LNCaP clone FGC (cell line): ENCODE results near the gene VWC2L.
A peak's percentile ranks its signal among the peaks of the same experiment; 100 is the strongest.

Experiments
- DNase-seq: peaks from one replicate; pipeline ENCODE4 v3.0.0-alpha.2; 2011; ENCODE audit warnings: low read depth
- H3K4me3 ChIP-seq: 2 replicates; pipeline ENCODE4 v1.5.1; 2011; ENCODE audit warnings: mild to moderate bottlenecking, low read depth, low read length, control low read depth
- TF ChIP-seq, protein P1 (sequence below): IDR thresholded peaks from 2 replicates; pipeline ENCODE4 v1.5.1; 2012; ENCODE audit warnings: mild to moderate bottlenecking; ENCODE audit not compliant: control insufficient read depth, insufficient read depth; ENCODE audit errors: extremely low read depth

The VWC2L gene

DNA sequence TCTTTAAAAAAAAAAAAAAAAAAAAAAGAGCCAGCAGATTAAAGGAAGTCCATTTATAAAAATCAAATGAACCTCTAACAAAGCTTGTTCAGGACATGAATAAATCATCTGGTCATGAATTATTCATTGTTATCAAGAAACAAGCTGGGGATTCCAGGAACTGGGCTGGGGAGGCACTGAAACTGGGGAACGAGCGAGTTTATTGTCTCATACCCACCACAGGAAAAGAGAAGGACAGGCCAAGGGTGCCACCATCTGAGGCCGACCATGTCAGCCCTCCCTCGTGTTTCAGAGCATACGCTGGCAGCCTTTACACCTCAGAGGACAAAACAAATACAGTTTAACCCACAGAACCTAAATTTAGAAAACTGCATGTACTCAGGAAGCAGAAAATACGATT is 164.2 kb downstream of the VWC2L start:
- DNase-seq, result no peak
- TF ChIP-seq, protein P1, sequence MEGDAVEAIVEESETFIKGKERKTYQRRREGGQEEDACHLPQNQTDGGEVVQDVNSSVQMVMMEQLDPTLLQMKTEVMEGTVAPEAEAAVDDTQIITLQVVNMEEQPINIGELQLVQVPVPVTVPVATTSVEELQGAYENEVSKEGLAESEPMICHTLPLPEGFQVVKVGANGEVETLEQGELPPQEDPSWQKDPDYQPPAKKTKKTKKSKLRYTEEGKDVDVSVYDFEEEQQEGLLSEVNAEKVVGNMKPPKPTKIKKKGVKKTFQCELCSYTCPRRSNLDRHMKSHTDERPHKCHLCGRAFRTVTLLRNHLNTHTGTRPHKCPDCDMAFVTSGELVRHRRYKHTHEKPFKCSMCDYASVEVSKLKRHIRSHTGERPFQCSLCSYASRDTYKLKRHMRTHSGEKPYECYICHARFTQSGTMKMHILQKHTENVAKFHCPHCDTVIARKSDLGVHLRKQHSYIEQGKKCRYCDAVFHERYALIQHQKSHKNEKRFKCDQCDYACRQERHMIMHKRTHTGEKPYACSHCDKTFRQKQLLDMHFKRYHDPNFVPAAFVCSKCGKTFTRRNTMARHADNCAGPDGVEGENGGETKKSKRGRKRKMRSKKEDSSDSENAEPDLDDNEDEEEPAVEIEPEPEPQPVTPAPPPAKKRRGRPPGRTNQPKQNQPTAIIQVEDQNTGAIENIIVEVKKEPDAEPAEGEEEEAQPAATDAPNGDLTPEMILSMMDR, result no peak
- no peak overlapping the region for H3K4me3 ChIP-seq

DNA sequence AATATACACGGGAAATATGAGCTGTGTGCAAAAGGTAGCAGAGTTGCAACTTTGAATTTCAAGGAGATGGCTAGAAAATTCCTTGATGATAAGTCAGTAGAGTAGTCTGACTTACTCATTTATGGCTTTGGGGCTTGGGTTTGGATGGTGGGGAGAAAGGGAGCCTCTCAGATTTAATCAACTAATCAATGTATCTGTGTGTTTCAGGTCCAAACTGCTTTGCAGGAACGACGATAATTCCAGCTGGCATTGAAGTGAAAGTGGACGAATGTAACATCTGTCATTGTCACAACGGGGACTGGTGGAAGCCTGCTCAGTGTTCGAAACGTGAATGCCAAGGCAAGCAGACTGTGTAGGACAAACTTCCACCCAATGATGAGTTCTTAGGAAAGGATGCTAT is 164.6 kb downstream of the VWC2L start:
- H3K4me3 ChIP-seq, result no peak overlapping the region
- DNase-seq, result no peak
- TF ChIP-seq, protein P1, result no peak

DNA sequence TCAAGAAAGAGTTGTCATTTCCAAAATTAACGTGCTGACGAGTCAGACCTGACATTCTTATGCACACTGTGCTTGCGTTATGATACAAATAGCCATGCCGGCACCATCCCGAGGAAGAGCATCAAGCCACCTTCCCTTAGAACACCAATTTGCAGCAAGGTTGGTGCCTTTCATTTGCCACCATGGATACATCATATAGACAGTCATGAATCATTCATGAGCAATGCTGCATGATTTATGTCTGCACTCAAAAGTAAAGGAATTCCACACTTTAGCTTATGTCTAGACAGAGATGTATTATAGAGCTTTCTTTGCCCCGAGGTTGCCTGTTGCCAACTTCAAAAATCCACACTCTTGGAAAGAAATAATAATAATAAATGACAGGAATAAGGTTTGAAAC is 166.9 kb downstream of the VWC2L start:
- TF ChIP-seq, protein P1, result no peak
- H3K4me3 ChIP-seq, result no peak overlapping the region
- no peak for DNase-seq

DNA sequence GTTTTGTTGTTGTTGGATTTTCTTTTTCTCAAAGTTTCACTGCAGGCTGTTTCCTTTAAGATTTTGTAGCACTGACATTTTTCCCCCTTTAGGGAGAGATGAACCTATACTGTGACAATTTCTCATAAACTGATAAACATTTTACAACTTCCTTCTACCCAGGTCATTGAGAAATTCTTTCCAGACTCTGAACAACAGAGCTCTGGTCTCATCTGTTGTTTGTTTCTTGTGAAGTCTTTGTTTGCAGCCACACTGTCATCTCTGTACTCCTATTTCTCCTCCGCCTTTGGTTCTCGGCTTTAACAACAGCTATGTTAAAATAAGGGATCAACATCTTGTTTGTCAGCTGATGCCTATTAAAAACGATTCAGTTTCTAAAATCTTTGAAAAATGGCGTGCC is 167.6 kb downstream of the VWC2L start:
- TF ChIP-seq, protein P1, result no peak
- no peak for DNase-seq
- H3K4me3 ChIP-seq, result no peak overlapping the region

DNA sequence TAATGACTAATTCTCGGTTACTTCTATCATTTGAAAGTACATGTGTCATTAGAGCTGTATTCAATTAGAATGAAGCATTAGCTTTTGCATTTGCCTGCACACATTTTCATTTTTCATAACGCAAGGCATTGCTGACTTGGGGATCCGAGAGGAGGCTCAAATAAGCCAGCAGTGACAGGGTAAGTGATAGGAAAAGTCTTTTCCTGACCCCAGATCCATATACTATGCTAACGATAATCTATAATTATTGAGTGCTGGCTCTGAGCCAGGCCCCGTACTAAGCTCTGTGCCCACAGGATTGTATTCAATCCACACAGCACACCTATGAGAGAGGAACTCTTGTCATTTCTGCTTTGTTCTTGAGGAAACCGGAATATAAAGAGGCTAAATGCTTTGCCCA is 168.2 kb downstream of the VWC2L start:
- H3K4me3 ChIP-seq, result no peak overlapping the region
- TF ChIP-seq, protein P1, result no peak
- DNase-seq, result no peak

DNA sequence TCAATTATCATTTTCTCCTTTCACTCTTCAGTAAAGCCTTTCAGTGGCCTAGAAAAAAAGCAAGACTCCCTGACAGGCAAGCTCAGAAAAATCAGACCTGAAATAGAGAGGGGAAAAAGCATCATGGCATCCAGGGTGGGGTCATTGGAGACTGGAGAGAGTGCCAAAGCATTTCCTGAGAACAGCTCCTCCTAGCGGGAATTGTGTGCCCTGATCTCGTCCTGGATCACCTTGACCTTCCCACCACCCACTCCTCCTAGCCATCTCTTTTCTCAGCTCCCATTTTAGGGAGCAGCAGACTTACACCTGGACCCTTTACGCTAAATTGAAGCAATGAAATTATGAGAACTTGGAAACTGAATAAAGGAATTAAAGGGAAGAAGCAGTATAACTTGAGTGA is 176.6 kb downstream of the VWC2L start:
- DNase-seq, result no peak
- no peak overlapping the region for H3K4me3 ChIP-seq
- TF ChIP-seq, protein P1, result no peak

DNA sequence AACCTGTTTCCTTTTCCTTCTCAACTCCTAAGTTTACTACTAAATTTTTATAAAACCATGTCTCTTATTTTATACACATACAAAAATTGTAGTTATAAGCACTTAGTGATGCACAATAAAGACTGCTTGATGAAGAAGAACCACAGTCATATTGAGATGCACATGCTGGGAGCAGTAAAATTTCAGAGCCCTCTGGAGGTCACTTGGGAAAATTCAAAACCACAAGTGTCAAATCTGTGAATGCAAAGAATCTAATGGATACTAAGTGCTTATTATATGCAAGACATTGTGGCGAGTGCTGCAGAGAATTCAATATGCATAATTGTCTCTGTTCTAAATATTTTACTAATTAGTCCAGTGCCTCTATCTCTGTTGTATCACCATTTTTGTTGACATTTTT is 180.5 kb downstream of the VWC2L start:
- TF ChIP-seq, protein P1, result peak; percentile 29
- no peak overlapping the region for H3K4me3 ChIP-seq
- DNase-seq, result no peak
